ENCODE data around the gene SERP2. TPM values are rescaled to one million over a fixed set of nuclear protein-coding genes. Genes with fewer than 3 reads are reported as not detected.

The SERP2 gene
- total and polyA plus RNA-seq, 9 of the 15 experiments (the other 6 are each of a cell fraction or from before 2014, with no cell fraction given) = 0.13 TPM; not detected in 8

GRCh38 chr13:44436589-44437337 lies 63.1 kb downstream of the SERP2 start:
- FAIRE-seq (peak; percentile 71), DNase-seq (ENCODE audit: extremely low read depth in 1 of 4, low spot score in 3 of 4) (peak; percentile 84 to 91 (median 88)), ATAC-seq (peak; percentile 85)
- peaks cover 19% of the 10 kb centered on the region for H3K79me2 ChIP-seq (ENCODE audit: control insufficient read depth, insufficient read depth, low read length)
- H3K27me3 ChIP-seq (ENCODE audit: control insufficient read depth in 2 of 2, insufficient read depth in 2 of 2, low read length in 2 of 2) = no peaks in the 10 kb centered on the region
- peak overlapping the region; percentile 85 to 89 for H3K9ac ChIP-seq (ENCODE audit: insufficient read depth in 1 of 2, low read depth in 2 of 2, low read length in 2 of 2)
- H3K9me1 ChIP-seq (ENCODE audit: control insufficient read depth, insufficient read depth, low read length) = no peaks in the 10 kb centered on the region
- WGBS (ENCODE audit: insufficient coverage, low coverage, missing lambda C conversion rate) = under 1% methylated on average over 19 of the region's 38 CpGs
- peak overlapping the region; percentile 80 for H3K4me2 ChIP-seq (ENCODE audit: insufficient read depth, low read length)
- H3K9me3 ChIP-seq (replicated peaks; ENCODE audit: control insufficient read depth, insufficient read depth, low read depth, low read length) = no peaks in the 10 kb centered on the region
- ChIA-PET CTCF (ENCODE audit: low intra/inter-chr PET ratio) (interaction anchor here (2.0 to 2.6 kb wide), 3 partner anchors 193 to 528 kb away, joined by 12 to 24 read pairs (median 13); no protein-coding TSS in a partner anchor), POLR2A (interaction anchor here (0.5 to 1.1 kb wide), 8 partner anchors 14 to 535 kb away, joined by 3 to 5 read pairs (median 4); no protein-coding TSS in a partner anchor)
- intact Hi-C loops (cut with micrococcal nuclease) (loop anchor here (1.0 to 10.0 kb wide), 7 partner anchors 49 to 532 kb away; no protein-coding TSS in a partner anchor), in situ Hi-C loops (cut with MboI) (loop anchor here (5.0 kb wide), 1 partner anchor 199 kb away; no protein-coding TSS in a partner anchor)
- TSS peak; percentile 37 for BruUV-seq (replicated peaks)
- H3K4me3 ChIP-seq = peak overlapping the region; percentile 55
- H3K4me1 ChIP-seq (replicated peaks in 1 of 2; ENCODE audit: control insufficient read depth in 2 of 2, insufficient read depth in 2 of 2, low read length in 2 of 2) = peaks cover 7 to 8% of the 10 kb centered on the region in 2 experiments; a peak in 3 of 5 replicates
- H3K36me3 ChIP-seq (ENCODE audit: control insufficient read depth, insufficient read depth, low read length) = peaks cover 15% of the 10 kb centered on the region; the same call in 2 of the 3 replicates
- no peaks in the 10 kb centered on the region for H4K20me1 ChIP-seq (replicated peaks; ENCODE audit: control insufficient read depth, insufficient read depth, low read length)
- H3K27ac ChIP-seq (ENCODE audit: extremely low read depth, low read depth, low read length) = peak overlapping the region; percentile 90; the same call in 2 of the 3 replicates
- H2AFZ ChIP-seq (ENCODE audit: low read depth, low read length) = peak overlapping the region; percentile 81
- TF ChIP-seq RFX5 (IDR thresholded peaks at IDR 0.05; ENCODE audit: low read depth, low read length) = no peak; the same call in 1 of the 2 replicates
- TF ChIP-seq EP400 (IDR thresholded peaks at IDR 0.05) = peak; percentile 54
- TF ChIP-seq RBM17 (IDR thresholded peaks at IDR 0.05; ENCODE audit: borderline replicate concordance, low read depth, low read length) = no peak
- TF ChIP-seq NR2F6 (CRISPR knock-in tag; IDR thresholded peaks at IDR 0.05) = no peak
- TF ChIP-seq RBM22 (IDR thresholded peaks at IDR 0.05; ENCODE audit: low read depth, low read length, poor library complexity, severe bottlenecking) = no peak
- TF ChIP-seq THAP7 (CRISPR knock-in tag; IDR thresholded peaks at IDR 0.05) = no peak
- no peak for TF ChIP-seq NUFIP1 (IDR thresholded peaks at IDR 0.05; ENCODE audit: partially characterized antibody)
- TF ChIP-seq HNRNPL (IDR thresholded peaks at IDR 0.05; ENCODE audit: low read depth, low read length) = no peak
- no peak for TF ChIP-seq GATAD2B (IDR thresholded peaks at IDR 0.05; ENCODE audit: borderline replicate concordance)
- no peak for TF ChIP-seq TFAM (CRISPR knock-in tag; conservative IDR thresholded peaks at IDR 0.05)
- TF ChIP-seq NRF1 (conservative IDR thresholded peaks at IDR 0.05 in 1 of 2, IDR thresholded peaks at IDR 0.05 in 1 of 2) = peak; percentile 54 to 65; a peak in 3 of 4 replicates
- no peak for TF ChIP-seq SNRNP70 (optimal IDR thresholded peaks at IDR 0.05; ENCODE audit: low read depth, low read length)
- 0 out of 2 replicates have a peak, but pooled peaks have one; percentile 32 for TF ChIP-seq GABPB1 (CRISPR knock-in tag; IDR thresholded peaks at IDR 0.05)
- TF ChIP-seq ATF2 (CRISPR knock-in tag; IDR thresholded peaks at IDR 0.05) = no peak
- no peak for TF ChIP-seq CLOCK (CRISPR knock-in tag; IDR thresholded peaks at IDR 0.05; ENCODE audit: borderline replicate concordance)
- peak; percentile 64 for TF ChIP-seq TBP (optimal IDR thresholded peaks at IDR 0.05; ENCODE audit: low read depth, low read length)
- no peak for TF ChIP-seq CEBPB (tag; IDR thresholded peaks at IDR 0.05)

All from K562 (cell line).